Amygdala (tissue), 56 donors: Measurements from ENCODE around the gene NKD1.

Experiments
- DNase-seq, 56 donors: peaks; one replicate each; lab custom pipeline; 2025; lab: John Stamatoyannopoulos, UW

Gene NKD1

GRCh38 chr16:50665128-50665878 is 117.1 kb downstream of the NKD1 start:
- peak in 46 of 56 donors; percentile 16 to 86 (median 48) for DNase-seq

GRCh38 chr16:50666658-50667496 is 118.7 kb downstream of the NKD1 start:
- DNase-seq, result no peak

- no peak for DNase-seq
Measured at GRCh38 chr16:50667497-50668367, 119.5 kb downstream of the NKD1 start.

- no peak for DNase-seq
Measured at GRCh38 chr16:50668368-50669008, 120.3 kb downstream of the NKD1 start.

GRCh38 chr16:50669741-50670140 is 121.5 kb downstream of the NKD1 start:
- no peak for DNase-seq

- no peak for DNase-seq
Measured at GRCh38 chr16:50670476-50670875, 122.3 kb downstream of the NKD1 start.

GRCh38 chr16:50671644-50672260 is 123.6 kb downstream of the NKD1 start:
- no peak for DNase-seq

- no peak for DNase-seq
Measured at GRCh38 chr16:50673496-50674275, 125.5 kb downstream of the NKD1 start.

GRCh38 chr16:50674831-50675230 is 126.6 kb downstream of the NKD1 start:
- no peak for DNase-seq

GRCh38 chr16:50675686-50676610 is 127.8 kb downstream of the NKD1 start:
- no peak for DNase-seq

- DNase-seq, result no peak
Measured at GRCh38 chr16:50676684-50677225, 128.6 kb downstream of the NKD1 start.

GRCh38 chr16:50677351-50677750 is 129.2 kb downstream of the NKD1 start:
- DNase-seq, result no peak

- DNase-seq, result no peak
Measured at GRCh38 chr16:50678531-50678930, 130.3 kb downstream of the NKD1 start.

- no peak for DNase-seq
Measured at GRCh38 chr16:50679266-50679665, 131.1 kb downstream of the NKD1 start.

GRCh38 chr16:50679676-50680555 is 131.7 kb downstream of the NKD1 start:
- no peak for DNase-seq

- no peak for DNase-seq
Measured at GRCh38 chr16:50680556-50680893, 132.3 kb downstream of the NKD1 start.
